ENCODE measurements around the gene PTGR3.
A peak's percentile ranks its signal among the peaks of the same experiment; 100 is the strongest.
"Not testable (repeated sequence)": the region's sequence is repeated elsewhere in the genome, so short reads cannot be mapped to it uniquely, and the experiment has no call there.

The PTGR3 gene

GRCh38 chr18:75202696-75203365 lies 6.1 kb downstream of the PTGR3 start:
- DNase-seq = no peak

- peak in 1 of 2 experiments; percentile 12 for DNase-seq
Measured at GRCh38 chr18:75201282-75202270, 7.4 kb downstream of the PTGR3 start.

- no peak for DNase-seq
Measured at GRCh38 chr18:75200605-75201280, 8.2 kb downstream of the PTGR3 start.

- DNase-seq = no peak
Measured at GRCh38 chr18:75200071-75200470, 8.9 kb downstream of the PTGR3 start.

GRCh38 chr18:75199327-75199726 lies 9.6 kb downstream of the PTGR3 start:
- DNase-seq = no peak

- no peak for DNase-seq
Measured at GRCh38 chr18:75198036-75198435, 10.9 kb downstream of the PTGR3 start.

- DNase-seq = no peak
Measured at GRCh38 chr18:75192899-75193298, 16.0 kb downstream of the PTGR3 start.

GRCh38 chr18:75189696-75190095 lies 19.2 kb downstream of the PTGR3 start:
- DNase-seq = no peak

GRCh38 chr18:75187702-75188101 lies 21.2 kb downstream of the PTGR3 start:
- DNase-seq = not testable (repeated sequence)

- DNase-seq = no peak
Measured at GRCh38 chr18:75185460-75185859, 23.5 kb downstream of the PTGR3 start.

GRCh38 chr18:75183973-75184493 lies 24.9 kb downstream of the PTGR3 start:
- DNase-seq = no peak

- no peak for DNase-seq
Measured at GRCh38 chr18:75183524-75183923, 25.4 kb downstream of the PTGR3 start.

- no peak for DNase-seq
Measured at GRCh38 chr18:75179819-75180600, 28.9 kb downstream of the PTGR3 start.

GRCh38 chr18:75178376-75178775 lies 30.6 kb downstream of the PTGR3 start:
- DNase-seq = no peak

GRCh38 chr18:75176849-75177248 lies 32.1 kb downstream of the PTGR3 start:
- DNase-seq = no peak

GRCh38 chr18:75173738-75174137 lies 35.2 kb downstream of the PTGR3 start:
- DNase-seq = no peak

GRCh38 chr18:75173125-75173432 lies 35.9 kb downstream of the PTGR3 start:
- DNase-seq = no peak

GRCh38 chr18:75172299-75173124 lies 36.4 kb downstream of the PTGR3 start:
- no peak for DNase-seq

- DNase-seq = no peak
Measured at GRCh38 chr18:75170916-75171315, 38.0 kb downstream of the PTGR3 start.

- DNase-seq = no peak
Measured at GRCh38 chr18:75170022-75170789, 38.7 kb downstream of the PTGR3 start.

- no peak for DNase-seq
Measured at GRCh38 chr18:75169411-75169810, 39.5 kb downstream of the PTGR3 start.

All from NCI-H526 (cell line).